GM18511 (cell line): Measurements from ENCODE around the gene INSM2.

Experiments used
- ATAC-seq: cut with Tn5 transposase; IDR thresholded peaks from one replicate; pipeline ENCODE4 v1.9.1; 2021; ENCODE audit warnings: mild to moderate bottlenecking, moderate library complexity; ENCODE audit not compliant: unreplicated experiment

The INSM2 gene

GRCh38 chr14:35533357-35534207 lies at the start of gene INSM2:
INSM2 (plus strand) TSS chr14:35534164; CDS start chr14:35534253, 89 bp downstream.
- peak; percentile 78 for ATAC-seq

- no peak for ATAC-seq
Observed at GRCh38 chr14:35492569-35493014, 41.4 kb upstream of the INSM2 start.

- ATAC-seq = no peak
Observed at GRCh38 chr14:35495278-35495677, 38.7 kb upstream of the INSM2 start.

GRCh38 chr14:35499180-35499579 lies 34.8 kb upstream of the INSM2 start:
- ATAC-seq = no peak

GRCh38 chr14:35503646-35504045 lies 30.3 kb upstream of the INSM2 start:
- no peak for ATAC-seq

GRCh38 chr14:35504260-35504659 lies 29.7 kb upstream of the INSM2 start:
- no peak for ATAC-seq

- ATAC-seq = no peak
Observed at GRCh38 chr14:35506461-35506860, 27.5 kb upstream of the INSM2 start.

- ATAC-seq = no peak
Observed at GRCh38 chr14:35506927-35507326, 27.0 kb upstream of the INSM2 start.

GRCh38 chr14:35509846-35510245 lies 24.1 kb upstream of the INSM2 start:
- ATAC-seq = no peak

- no peak for ATAC-seq
Observed at GRCh38 chr14:35512765-35513164, 21.2 kb upstream of the INSM2 start.

- ATAC-seq = no peak
Observed at GRCh38 chr14:35515916-35516315, 18.0 kb upstream of the INSM2 start.

GRCh38 chr14:35519986-35520385 lies 14.0 kb upstream of the INSM2 start:
- no peak for ATAC-seq

GRCh38 chr14:35525695-35526094 lies 8.3 kb upstream of the INSM2 start:
- ATAC-seq = no peak

GRCh38 chr14:35526962-35527361 lies 7.0 kb upstream of the INSM2 start:
- no peak for ATAC-seq

GRCh38 chr14:35531960-35532747 lies 1.8 kb upstream of the INSM2 start:
- no peak for ATAC-seq

- peak; percentile 2 for ATAC-seq
Observed at GRCh38 chr14:35532783-35533356, 1.1 kb upstream of the INSM2 start.

- peak; percentile 23 for ATAC-seq
Observed at GRCh38 chr14:35534208-35534872, 376 bp downstream of the INSM2 start.

- peak; percentile 60 for ATAC-seq
Observed at GRCh38 chr14:35534873-35535482, 1.0 kb downstream of the INSM2 start.

- no peak for ATAC-seq
Observed at GRCh38 chr14:35535483-35536112, 1.6 kb downstream of the INSM2 start.

- no peak for ATAC-seq
Observed at GRCh38 chr14:35539969-35540368, 6.0 kb downstream of the INSM2 start.
